ENCODE results near the gene PROX1.

The PROX1 gene

DNA sequence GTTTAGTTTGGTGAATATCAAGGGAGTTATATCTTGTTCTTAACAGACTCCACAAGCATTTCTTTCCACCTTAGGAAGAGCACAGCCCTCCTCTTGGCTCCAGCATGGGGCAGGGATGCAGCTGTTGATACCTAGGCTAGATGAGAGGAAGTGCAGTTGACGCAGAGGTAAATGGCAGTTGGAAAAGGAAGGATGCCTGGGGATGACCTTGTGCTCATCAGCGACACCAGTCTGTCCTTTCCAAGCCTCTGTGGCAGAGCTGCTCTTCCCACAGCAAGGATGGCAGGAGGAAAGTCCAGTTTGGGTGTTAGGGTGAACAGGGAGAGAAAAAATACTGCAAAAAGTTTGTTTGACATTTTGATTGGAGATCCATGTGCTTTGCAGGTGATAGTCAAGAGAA is 6.2 kb downstream of the PROX1 start:
- no peaks in the 10 kb centered on the region for H3K36me3 ChIP-seq (ENCODE audit: control insufficient read depth, insufficient read depth, low read length)
- no peak overlapping the region for H3K18ac ChIP-seq (ENCODE audit: low read length)
- no peak overlapping the region for H2BK120ac ChIP-seq (ENCODE audit: low read depth, low read length)
- no peak overlapping the region for H4K8ac ChIP-seq (ENCODE audit: low read depth, low read length)
- H3K4me2 ChIP-seq (ENCODE audit: low read length) = no peak overlapping the region
- no peak overlapping the region for H3K4ac ChIP-seq (ENCODE audit: low read depth, low read length)
- no peak overlapping the region for H3K9ac ChIP-seq (ENCODE audit: low read length)
- no CpG with 5 or more reads among the region's 2 CpGs for WGBS (ENCODE audit: extremely low coverage, insufficient coverage, low lambda C conversion rate)
- no peak overlapping the region for H2AK5ac ChIP-seq (ENCODE audit: low read length)
- H3K27me3 ChIP-seq (ENCODE audit: insufficient read depth, low read length, poor library complexity) = no peaks in the 10 kb centered on the region
- no peak overlapping the region for H2BK5ac ChIP-seq (ENCODE audit: low read length)
- no peaks in the 10 kb centered on the region for H3K79me2 ChIP-seq (ENCODE audit: control insufficient read depth, insufficient read depth, low read length)
- H3K4me1 ChIP-seq (ENCODE audit: control insufficient read depth, low read depth, low read length) = peaks cover 2% of the 10 kb centered on the region
- H3K23ac ChIP-seq (ENCODE audit: low read length) = no peak overlapping the region
- H2BK15ac ChIP-seq (replicated peaks; ENCODE audit: low read depth) = no peak overlapping the region
- no peak for DNase-seq
- H3K4me3 ChIP-seq (ENCODE audit: low read length) = no peak overlapping the region
- H4K5ac ChIP-seq (ENCODE audit: low read length) = no peak overlapping the region
- no peak overlapping the region for H3K27ac ChIP-seq (ENCODE audit: low read depth, low read length)
- H3K56ac ChIP-seq (ENCODE audit: low read length) = no peak overlapping the region
- H3K79me1 ChIP-seq (ENCODE audit: low read length) = no peaks in the 10 kb centered on the region

DNA sequence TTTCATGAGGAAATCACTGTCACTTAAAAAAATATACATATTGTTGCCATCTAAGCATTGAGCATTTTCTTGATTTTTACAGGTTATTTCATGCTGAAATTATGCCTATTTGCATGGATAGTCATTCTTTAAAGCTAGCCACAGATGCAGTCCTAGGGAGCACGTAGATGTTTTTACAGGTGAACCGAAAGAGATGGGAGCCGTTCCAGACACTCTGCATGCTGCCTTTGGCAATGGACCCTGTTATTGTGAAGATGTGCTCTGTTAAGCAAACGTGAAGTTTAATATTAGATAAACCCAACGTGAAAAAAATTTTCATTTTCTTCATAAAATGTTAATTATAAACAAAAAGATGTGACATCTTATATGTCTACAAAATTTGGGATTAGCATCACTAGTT is 7.1 kb downstream of the PROX1 start:
- no CpG with 5 or more reads among the region's 5 CpGs for WGBS (ENCODE audit: extremely low coverage, insufficient coverage, low lambda C conversion rate)
- no peak overlapping the region for H2BK5ac ChIP-seq (ENCODE audit: low read length)
- H3K79me2 ChIP-seq (ENCODE audit: control insufficient read depth, insufficient read depth, low read length) = no peaks in the 10 kb centered on the region
- H3K4ac ChIP-seq (ENCODE audit: low read depth, low read length) = no peak overlapping the region
- no peak overlapping the region for H4K8ac ChIP-seq (ENCODE audit: low read depth, low read length)
- no peaks in the 10 kb centered on the region for H3K36me3 ChIP-seq (ENCODE audit: control insufficient read depth, insufficient read depth, low read length)
- H3K4me3 ChIP-seq (ENCODE audit: low read length) = no peak overlapping the region
- no peak overlapping the region for H3K4me2 ChIP-seq (ENCODE audit: low read length)
- no peaks in the 10 kb centered on the region for H3K4me1 ChIP-seq (ENCODE audit: control insufficient read depth, low read depth, low read length)
- H2AK5ac ChIP-seq (ENCODE audit: low read length) = no peak overlapping the region
- H4K5ac ChIP-seq (ENCODE audit: low read length) = no peak overlapping the region
- no peak overlapping the region for H3K23ac ChIP-seq (ENCODE audit: low read length)
- no peak overlapping the region for H3K18ac ChIP-seq (ENCODE audit: low read length)
- H3K56ac ChIP-seq (ENCODE audit: low read length) = no peak overlapping the region
- H2BK15ac ChIP-seq (replicated peaks; ENCODE audit: low read depth) = no peak overlapping the region
- H3K27me3 ChIP-seq (ENCODE audit: insufficient read depth, low read length, poor library complexity) = no peaks in the 10 kb centered on the region
- no peak overlapping the region for H2BK120ac ChIP-seq (ENCODE audit: low read depth, low read length)
- H3K9ac ChIP-seq (ENCODE audit: low read length) = no peak overlapping the region
- no peaks in the 10 kb centered on the region for H3K79me1 ChIP-seq (ENCODE audit: low read length)
- H3K27ac ChIP-seq (ENCODE audit: low read depth, low read length) = no peak overlapping the region
- no peak for DNase-seq

- H2BK15ac ChIP-seq (replicated peaks; ENCODE audit: low read depth) = no peak overlapping the region
- no peak overlapping the region for H4K5ac ChIP-seq (ENCODE audit: low read length)
- no peak overlapping the region for H3K4me2 ChIP-seq (ENCODE audit: low read length)
- H3K18ac ChIP-seq (ENCODE audit: low read length) = no peak overlapping the region
- no CpG with 5 or more reads among the region's 2 CpGs for WGBS (ENCODE audit: extremely low coverage, insufficient coverage, low lambda C conversion rate)
- DNase-seq = no peak
- no peak overlapping the region for H4K8ac ChIP-seq (ENCODE audit: low read depth, low read length)
- H3K9ac ChIP-seq (ENCODE audit: low read length) = no peak overlapping the region
- H3K79me2 ChIP-seq (ENCODE audit: control insufficient read depth, insufficient read depth, low read length) = no peaks in the 10 kb centered on the region
- H3K23ac ChIP-seq (ENCODE audit: low read length) = no peak overlapping the region
- H2BK120ac ChIP-seq (ENCODE audit: low read depth, low read length) = no peak overlapping the region
- H2AK5ac ChIP-seq (ENCODE audit: low read length) = no peak overlapping the region
- H3K27me3 ChIP-seq (ENCODE audit: insufficient read depth, low read length, poor library complexity) = no peaks in the 10 kb centered on the region
- no peak overlapping the region for H3K56ac ChIP-seq (ENCODE audit: low read length)
- no peak overlapping the region for H3K4ac ChIP-seq (ENCODE audit: low read depth, low read length)
- H3K27ac ChIP-seq (ENCODE audit: low read depth, low read length) = no peak overlapping the region
- no peak overlapping the region for H2BK5ac ChIP-seq (ENCODE audit: low read length)
- no peaks in the 10 kb centered on the region for H3K79me1 ChIP-seq (ENCODE audit: low read length)
- H3K36me3 ChIP-seq (ENCODE audit: control insufficient read depth, insufficient read depth, low read length) = no peaks in the 10 kb centered on the region
- H3K4me1 ChIP-seq (ENCODE audit: control insufficient read depth, low read depth, low read length) = no peaks in the 10 kb centered on the region
- no peak overlapping the region for H3K4me3 ChIP-seq (ENCODE audit: low read length)
These were observed 7.8 kb downstream of the PROX1 start for GRCh38 chr1:213995603-213996002.

DNA sequence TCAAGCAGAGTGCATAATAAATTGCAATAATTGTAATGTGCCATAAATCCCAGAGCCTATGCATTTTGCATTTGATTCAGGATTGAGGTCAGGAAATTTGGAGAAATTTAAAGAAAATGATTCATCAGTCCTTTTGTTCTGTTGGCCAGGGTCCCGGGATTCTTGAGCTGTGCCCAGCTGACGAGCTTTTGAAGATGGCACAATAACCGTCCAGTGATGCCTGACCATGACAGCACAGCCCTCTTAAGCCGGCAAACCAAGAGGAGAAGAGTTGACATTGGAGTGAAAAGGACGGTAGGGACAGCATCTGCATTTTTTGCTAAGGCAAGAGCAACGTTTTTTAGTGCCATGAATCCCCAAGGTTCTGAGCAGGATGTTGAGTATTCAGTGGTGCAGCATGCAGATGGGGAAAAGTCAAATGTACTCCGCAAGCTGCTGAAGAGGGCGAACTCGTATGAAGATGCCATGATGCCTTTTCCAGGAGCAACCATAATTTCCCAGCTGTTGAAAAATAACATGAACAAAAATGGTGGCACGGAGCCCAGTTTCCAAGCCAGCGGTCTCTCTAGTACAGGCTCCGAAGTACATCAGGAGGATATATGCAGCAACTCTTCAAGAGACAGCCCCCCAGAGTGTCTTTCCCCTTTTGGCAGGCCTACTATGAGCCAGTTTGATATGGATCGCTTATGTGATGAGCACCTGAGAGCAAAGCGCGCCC is 8.7 kb downstream of the PROX1 start:
- H2BK15ac ChIP-seq (replicated peaks; ENCODE audit: low read depth) = no peak overlapping the region
- H3K27ac ChIP-seq (ENCODE audit: low read depth, low read length) = no peak overlapping the region
- H3K4me3 ChIP-seq (ENCODE audit: low read length) = no peak overlapping the region
- H3K4me1 ChIP-seq (ENCODE audit: control insufficient read depth, low read depth, low read length) = no peaks in the 10 kb centered on the region
- no peaks in the 10 kb centered on the region for H3K79me2 ChIP-seq (ENCODE audit: control insufficient read depth, insufficient read depth, low read length)
- H3K18ac ChIP-seq (ENCODE audit: low read length) = no peak overlapping the region
- H4K8ac ChIP-seq (ENCODE audit: low read depth, low read length) = no peak overlapping the region
- H3K4ac ChIP-seq (ENCODE audit: low read depth, low read length) = no peak overlapping the region
- H2AK5ac ChIP-seq (ENCODE audit: low read length) = no peak overlapping the region
- H3K27me3 ChIP-seq (ENCODE audit: insufficient read depth, low read length, poor library complexity) = no peaks in the 10 kb centered on the region
- no peak overlapping the region for H3K4me2 ChIP-seq (ENCODE audit: low read length)
- no peak overlapping the region for H3K56ac ChIP-seq (ENCODE audit: low read length)
- no CpG with 5 or more reads among the region's 15 CpGs for WGBS (ENCODE audit: extremely low coverage, insufficient coverage, low lambda C conversion rate)
- no peak overlapping the region for H3K9ac ChIP-seq (ENCODE audit: low read length)
- no peaks in the 10 kb centered on the region for H3K36me3 ChIP-seq (ENCODE audit: control insufficient read depth, insufficient read depth, low read length)
- H2BK120ac ChIP-seq (ENCODE audit: low read depth, low read length) = no peak overlapping the region
- H4K5ac ChIP-seq (ENCODE audit: low read length) = no peak overlapping the region
- no peak overlapping the region for H3K23ac ChIP-seq (ENCODE audit: low read length)
- no peak for DNase-seq
- H2BK5ac ChIP-seq (ENCODE audit: low read length) = no peak overlapping the region
- H3K79me1 ChIP-seq (ENCODE audit: low read length) = no peaks in the 10 kb centered on the region

DNA sequence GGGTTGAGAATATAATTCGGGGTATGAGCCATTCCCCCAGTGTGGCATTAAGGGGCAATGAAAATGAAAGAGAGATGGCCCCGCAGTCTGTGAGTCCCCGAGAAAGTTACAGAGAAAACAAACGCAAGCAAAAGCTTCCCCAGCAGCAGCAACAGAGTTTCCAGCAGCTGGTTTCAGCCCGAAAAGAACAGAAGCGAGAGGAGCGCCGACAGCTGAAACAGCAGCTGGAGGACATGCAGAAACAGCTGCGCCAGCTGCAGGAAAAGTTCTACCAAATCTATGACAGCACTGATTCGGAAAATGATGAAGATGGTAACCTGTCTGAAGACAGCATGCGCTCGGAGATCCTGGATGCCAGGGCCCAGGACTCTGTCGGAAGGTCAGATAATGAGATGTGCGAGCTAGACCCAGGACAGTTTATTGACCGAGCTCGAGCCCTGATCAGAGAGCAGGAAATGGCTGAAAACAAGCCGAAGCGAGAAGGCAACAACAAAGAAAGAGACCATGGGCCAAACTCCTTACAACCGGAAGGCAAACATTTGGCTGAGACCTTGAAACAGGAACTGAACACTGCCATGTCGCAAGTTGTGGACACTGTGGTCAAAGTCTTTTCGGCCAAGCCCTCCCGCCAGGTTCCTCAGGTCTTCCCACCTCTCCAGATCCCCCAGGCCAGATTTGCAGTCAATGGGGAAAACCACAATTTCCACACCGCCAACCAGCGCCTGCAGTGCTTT is 9.4 kb downstream of the PROX1 start:
- Histone ChIP-seq H2BK5ac (ENCODE audit: low read length) (no peak overlapping the region), H3K79me1 (ENCODE audit: low read length) (no peaks in the 10 kb centered on the region), H2BK120ac (ENCODE audit: low read depth, low read length) (no peak overlapping the region), H3K56ac (ENCODE audit: low read length) (no peak overlapping the region), H2AK5ac (ENCODE audit: low read length) (no peak overlapping the region), H3K36me3 (ENCODE audit: control insufficient read depth, insufficient read depth, low read length) (no peaks in the 10 kb centered on the region), H3K18ac (ENCODE audit: low read length) (no peak overlapping the region), H2BK15ac (replicated peaks; ENCODE audit: low read depth) (no peak overlapping the region), H4K8ac (ENCODE audit: low read depth, low read length) (no peak overlapping the region), H3K23ac (ENCODE audit: low read length) (no peak overlapping the region), H3K27me3 (ENCODE audit: insufficient read depth, low read length, poor library complexity) (no peaks in the 10 kb centered on the region), H3K4me3 (ENCODE audit: low read length) (no peak overlapping the region), H3K79me2 (ENCODE audit: control insufficient read depth, insufficient read depth, low read length) (no peaks in the 10 kb centered on the region), H4K5ac (ENCODE audit: low read length) (no peak overlapping the region), H3K9ac (ENCODE audit: low read length) (no peak overlapping the region), H3K4me1 (ENCODE audit: control insufficient read depth, low read depth, low read length) (no peaks in the 10 kb centered on the region), H3K4me2 (ENCODE audit: low read length) (no peak overlapping the region), H3K4ac (ENCODE audit: low read depth, low read length) (no peak overlapping the region), H3K27ac (ENCODE audit: low read depth, low read length) (no peak overlapping the region)
- DNase-seq = no peak
- WGBS (ENCODE audit: extremely low coverage, insufficient coverage, low lambda C conversion rate) = no CpG with 5 or more reads among the region's 24 CpGs

GRCh38 chr1:213997772-213998107 is 10.0 kb downstream of the PROX1 start:
- Histone ChIP-seq H3K36me3 (ENCODE audit: control insufficient read depth, insufficient read depth, low read length) (no peaks in the 10 kb centered on the region), H3K56ac (ENCODE audit: low read length) (no peak overlapping the region), H2BK15ac (replicated peaks; ENCODE audit: low read depth) (no peak overlapping the region), H3K79me1 (ENCODE audit: low read length) (no peaks in the 10 kb centered on the region), H3K79me2 (ENCODE audit: control insufficient read depth, insufficient read depth, low read length) (no peaks in the 10 kb centered on the region), H3K4me3 (ENCODE audit: low read length) (no peak overlapping the region), H3K4ac (ENCODE audit: low read depth, low read length) (no peak overlapping the region), H3K4me2 (ENCODE audit: low read length) (no peak overlapping the region), H3K27me3 (ENCODE audit: insufficient read depth, low read length, poor library complexity) (no peaks in the 10 kb centered on the region), H3K27ac (ENCODE audit: low read depth, low read length) (no peak overlapping the region), H2BK120ac (ENCODE audit: low read depth, low read length) (no peak overlapping the region), H3K23ac (ENCODE audit: low read length) (no peak overlapping the region), H4K5ac (ENCODE audit: low read length) (no peak overlapping the region), H2AK5ac (ENCODE audit: low read length) (no peak overlapping the region), H3K18ac (ENCODE audit: low read length) (no peak overlapping the region), H4K8ac (ENCODE audit: low read depth, low read length) (no peak overlapping the region), H3K9ac (ENCODE audit: low read length) (no peak overlapping the region), H2BK5ac (ENCODE audit: low read length) (no peak overlapping the region), H3K4me1 (ENCODE audit: control insufficient read depth, low read depth, low read length) (no peaks in the 10 kb centered on the region)
- no CpG with 5 or more reads among the region's 13 CpGs for WGBS (ENCODE audit: extremely low coverage, insufficient coverage, low lambda C conversion rate)
- DNase-seq = no peak
